Measurements from ENCODE around the gene OR4E2. TPM values are rescaled to one million over a fixed set of nuclear protein-coding genes. Genes with fewer than 3 reads are reported as not detected.

The OR4E2 gene
- total RNA-seq, 2 donors from 2014 or later, result not detected

DNA sequence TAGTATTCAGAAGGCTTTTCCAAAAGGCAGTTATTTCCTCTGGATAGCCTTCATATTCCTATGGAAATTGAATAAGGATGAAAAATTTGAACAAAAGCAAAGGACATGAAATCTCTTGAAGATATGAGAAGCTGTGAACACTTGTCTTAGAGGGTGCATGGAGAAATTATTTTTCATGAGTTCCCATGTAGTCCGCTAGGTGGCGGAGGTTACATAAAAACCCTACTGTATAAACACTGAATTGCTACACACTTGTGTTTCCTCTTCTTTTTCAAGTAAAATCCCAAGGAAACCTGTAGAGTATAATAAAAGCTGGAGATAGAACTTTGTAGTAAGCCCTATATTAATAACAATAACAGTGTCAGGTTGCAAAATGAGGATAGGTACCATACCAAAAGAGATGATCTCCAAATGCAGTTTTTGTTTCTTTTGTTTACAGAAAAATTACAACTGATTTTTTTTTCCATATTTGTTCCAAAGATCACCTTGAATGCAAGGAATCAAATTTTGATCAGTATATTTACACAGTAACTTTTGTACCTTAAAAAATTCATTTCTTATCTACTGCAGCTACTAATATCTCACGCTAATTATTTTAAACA lies 57.8 kb downstream of the OR4E2 start:
- H3K27ac Mint-ChIP-seq, result no peak overlapping the region
- no peaks in the 10 kb centered on the region for H3K4me1 Mint-ChIP-seq
- H3K36me3 Mint-ChIP-seq (ENCODE audit: low read depth), result peaks cover 23% of the 10 kb centered on the region
- peaks cover 5% of the 10 kb centered on the region for H3K27me3 Mint-ChIP-seq
- no peaks in the 10 kb centered on the region for H3K9me3 Mint-ChIP-seq
- peak overlapping the region; percentile 60 for H3K4me3 Mint-ChIP-seq
- peak; percentile 65 for ATAC-seq (replicated peaks)

- Mint-ChIP-seq H3K36me3 (ENCODE audit: low read depth) (peaks cover 23% of the 10 kb centered on the region), H3K27me3 (peaks cover 11% of the 10 kb centered on the region), H3K4me3 (peak overlapping the region; percentile 60), H3K9me3 (no peaks in the 10 kb centered on the region), H3K27ac (peak overlapping the region; percentile 53), H3K4me1 (no peaks in the 10 kb centered on the region)
- peak; percentile 60 for ATAC-seq (replicated peaks)
Observed at GRCh38 chr14:21712036-21712435, 58.4 kb downstream of the OR4E2 start.

- H3K27me3 Mint-ChIP-seq, result peaks cover 29% of the 10 kb centered on the region
- H3K9me3 Mint-ChIP-seq, result no peaks in the 10 kb centered on the region
- peak; percentile 56 for ATAC-seq (replicated peaks)
- peak overlapping the region; percentile 56 for H3K4me3 Mint-ChIP-seq
- H3K4me1 Mint-ChIP-seq, result no peaks in the 10 kb centered on the region
- H3K36me3 Mint-ChIP-seq (ENCODE audit: low read depth), result peaks cover 23% of the 10 kb centered on the region
- H3K27ac Mint-ChIP-seq, result no peak overlapping the region
Observed at GRCh38 chr14:21714318-21714929, 60.8 kb downstream of the OR4E2 start.

Other genes starting within 250 kb of the OR4E2 start
- 100 to 1,000 TPM; 105 to 124 TPM for gene CHD8, start 197.7 kb upstream of the OR4E2 start, total RNA-seq
- gene RAB2B, start 176.9 kb upstream of the OR4E2 start, total RNA-seq, result 10 to 100 TPM; 30.6 to 69.2 TPM
- gene TOX4, start 176.6 kb upstream of the OR4E2 start, total RNA-seq, result 10 to 100 TPM; 78.5 to 81.7 TPM
- 10 to 100 TPM; 59.5 to 71.9 TPM for gene METTL3, start 142.5 kb upstream of the OR4E2 start, total RNA-seq
- gene SALL2, start 127.5 kb upstream of the OR4E2 start, total RNA-seq, result 1 to 10 TPM; 1.2 to 6.0 TPM
- not detected for gene OR10G3, start 73.8 kb upstream of the OR4E2 start, total RNA-seq
- gene OR10G2, start 18.9 kb upstream of the OR4E2 start, total RNA-seq, result not detected
- gene OR4E1, start 20.0 kb downstream of the OR4E2 start, total RNA-seq, result under 1 TPM; 0.09 to 0.71 TPM

Measured in activated T-helper 17 cell treated with anti-CD3 and anti-CD28 coated beads, Interleukin-2, amount 50 U/mL, for 72 hours (primary cell).